Uterus (tissue), 2 donors: ENCODE data around the gene SAMD4B.

Source experiments
- POLR2A ChIP-seq, 2 donors: fragments of 450-650 bp; IDR thresholded peaks; one replicate each; pipeline ENCODE4 v1.6.1; 2016; ENCODE audit warnings: antibody characterized with exemption in 2 of 2, mild to moderate bottlenecking in 1 of 2, moderate library complexity in 1 of 2
- TF ChIP-seq, protein P1 (sequence below), 4 experiments: fragments of 200-600 bp in 2 of 4; fragments of 450-650 bp in 2 of 4; sonication (generic) in 2 of 4; IDR thresholded peaks; one replicate each; pipeline ENCODE4 v1.5.1; 2016 to 2019; ENCODE audit warnings: antibody characterized with exemption in 4 of 4, mild to moderate bottlenecking in 2 of 4, moderate library complexity in 1 of 4

DNA sequence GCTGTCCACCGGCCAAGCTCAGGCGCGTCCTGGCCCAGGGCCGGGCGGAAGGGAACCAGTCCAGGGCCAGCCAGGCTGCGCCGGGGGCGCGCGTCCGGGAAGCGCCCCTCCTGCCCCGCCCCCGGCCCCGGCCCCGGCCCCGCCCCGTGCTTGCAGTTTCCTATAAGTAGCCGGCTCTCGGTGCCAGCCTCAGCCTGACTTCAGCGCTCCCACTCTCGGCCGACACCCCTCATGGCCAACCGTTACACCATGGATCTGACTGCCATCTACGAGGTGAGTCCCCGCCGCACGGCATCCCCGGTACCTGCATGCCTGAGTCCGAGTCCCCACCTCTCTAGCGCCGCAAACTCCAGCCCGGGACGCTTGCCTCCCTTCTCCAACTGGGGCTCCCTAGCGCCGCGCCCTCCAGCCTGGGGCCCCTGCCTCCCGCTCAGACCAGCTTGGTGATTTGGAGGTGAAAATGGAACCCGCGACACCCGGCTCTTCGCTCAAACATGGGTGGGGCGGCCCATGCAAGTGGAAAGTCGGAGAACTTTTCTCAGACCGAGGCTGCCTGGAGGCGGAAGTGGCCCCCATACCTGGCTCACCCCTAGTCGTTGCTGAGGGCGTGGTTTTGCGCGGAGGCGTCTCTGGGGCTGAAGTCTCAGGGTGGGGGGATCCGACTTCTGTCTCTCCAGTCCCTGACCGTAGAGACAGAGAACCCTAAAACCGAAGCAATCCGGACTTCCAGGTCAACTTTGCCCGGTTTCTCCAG is 64.6 kb downstream of the SAMD4B start, which contains the start of gene ZFP36:
- TF ChIP-seq, protein P1, sequence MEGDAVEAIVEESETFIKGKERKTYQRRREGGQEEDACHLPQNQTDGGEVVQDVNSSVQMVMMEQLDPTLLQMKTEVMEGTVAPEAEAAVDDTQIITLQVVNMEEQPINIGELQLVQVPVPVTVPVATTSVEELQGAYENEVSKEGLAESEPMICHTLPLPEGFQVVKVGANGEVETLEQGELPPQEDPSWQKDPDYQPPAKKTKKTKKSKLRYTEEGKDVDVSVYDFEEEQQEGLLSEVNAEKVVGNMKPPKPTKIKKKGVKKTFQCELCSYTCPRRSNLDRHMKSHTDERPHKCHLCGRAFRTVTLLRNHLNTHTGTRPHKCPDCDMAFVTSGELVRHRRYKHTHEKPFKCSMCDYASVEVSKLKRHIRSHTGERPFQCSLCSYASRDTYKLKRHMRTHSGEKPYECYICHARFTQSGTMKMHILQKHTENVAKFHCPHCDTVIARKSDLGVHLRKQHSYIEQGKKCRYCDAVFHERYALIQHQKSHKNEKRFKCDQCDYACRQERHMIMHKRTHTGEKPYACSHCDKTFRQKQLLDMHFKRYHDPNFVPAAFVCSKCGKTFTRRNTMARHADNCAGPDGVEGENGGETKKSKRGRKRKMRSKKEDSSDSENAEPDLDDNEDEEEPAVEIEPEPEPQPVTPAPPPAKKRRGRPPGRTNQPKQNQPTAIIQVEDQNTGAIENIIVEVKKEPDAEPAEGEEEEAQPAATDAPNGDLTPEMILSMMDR (IDR thresholded peaks at IDR 0.05): peak in 1 of 4 experiments; percentile 16
- peak; percentile 94 to 98 for TF ChIP-seq POLR2A (IDR thresholded peaks at IDR 0.05)
